ENCODE measurements around the gene DLG2.
"Not testable (repeated sequence)": the region's sequence is repeated elsewhere in the genome, so short reads cannot be mapped to it uniquely, and the experiment has no call there.

Gene DLG2

GRCh38 chr11:83744620-83745192 is 1882.4 kb downstream of the DLG2 start:
- FAIRE-seq (no peak), DNase-seq (ENCODE audit: insufficient read length, low spot score) (no peak)
- TF ChIP-seq CTCF (IDR thresholded peaks at IDR 0.05; ENCODE audit: insufficient read depth, missing control alignments) = no peak

- no peak for DNase-seq (ENCODE audit: insufficient read length, low spot score)
- no peak for FAIRE-seq
Measured at GRCh38 chr11:83736684-83737083, 1890.5 kb downstream of the DLG2 start.

GRCh38 chr11:83734120-83734519 is 1893.0 kb downstream of the DLG2 start:
- TF ChIP-seq CTCF (IDR thresholded peaks at IDR 0.05; ENCODE audit: insufficient read depth, missing control alignments) = no peak
- FAIRE-seq (no peak), DNase-seq (ENCODE audit: insufficient read length, low spot score) (no peak)

More at GRCh38 chr11:83736684-83737083, 1890.5 kb downstream of the DLG2 start:
- no peak for TF ChIP-seq CTCF (IDR thresholded peaks at IDR 0.05; ENCODE audit: insufficient read depth, missing control alignments)

GRCh38 chr11:83731288-83731687 is 1895.9 kb downstream of the DLG2 start:
- DNase-seq (ENCODE audit: insufficient read length, low spot score); FAIRE-seq: not testable (repeated sequence)

- no peak for TF ChIP-seq CTCF (IDR thresholded peaks at IDR 0.05; ENCODE audit: insufficient read depth, missing control alignments)
- no peak for FAIRE-seq
- no peak for DNase-seq (ENCODE audit: insufficient read length, low spot score)
Measured at GRCh38 chr11:83728281-83728680, 1898.9 kb downstream of the DLG2 start.

- TF ChIP-seq CTCF (IDR thresholded peaks at IDR 0.05; ENCODE audit: insufficient read depth, missing control alignments) = no peak
- FAIRE-seq (no peak), DNase-seq (ENCODE audit: insufficient read length, low spot score) (no peak)
Measured at GRCh38 chr11:83727251-83727650, 1899.9 kb downstream of the DLG2 start.

GRCh38 chr11:83726316-83726715 is 1900.8 kb downstream of the DLG2 start:
- no peak for FAIRE-seq
- no peak for DNase-seq (ENCODE audit: insufficient read length, low spot score)
- TF ChIP-seq CTCF (IDR thresholded peaks at IDR 0.05; ENCODE audit: insufficient read depth, missing control alignments) = no peak

- FAIRE-seq (no peak), DNase-seq (ENCODE audit: insufficient read length, low spot score) (no peak)
- no peak for TF ChIP-seq CTCF (IDR thresholded peaks at IDR 0.05; ENCODE audit: insufficient read depth, missing control alignments)
Measured at GRCh38 chr11:83725728-83726127, 1901.4 kb downstream of the DLG2 start.
